Measurements from ENCODE around the gene CDH8.

CDH8 gene

GRCh38 chr16:62058412-62058811, 22.2 kb upstream of the CDH8 start:
- H3K4me2 ChIP-seq (ENCODE audit: insufficient read depth, low read length, poor library complexity, severe bottlenecking) = no peak overlapping the region
- WGBS, 2 donors (ENCODE audit: extremely low coverage in 2 of 2, insufficient read length in 2 of 2, insufficient replicate concordance in 1 of 2) = no CpG with 5 or more reads among the region's 8 CpGs

DNA sequence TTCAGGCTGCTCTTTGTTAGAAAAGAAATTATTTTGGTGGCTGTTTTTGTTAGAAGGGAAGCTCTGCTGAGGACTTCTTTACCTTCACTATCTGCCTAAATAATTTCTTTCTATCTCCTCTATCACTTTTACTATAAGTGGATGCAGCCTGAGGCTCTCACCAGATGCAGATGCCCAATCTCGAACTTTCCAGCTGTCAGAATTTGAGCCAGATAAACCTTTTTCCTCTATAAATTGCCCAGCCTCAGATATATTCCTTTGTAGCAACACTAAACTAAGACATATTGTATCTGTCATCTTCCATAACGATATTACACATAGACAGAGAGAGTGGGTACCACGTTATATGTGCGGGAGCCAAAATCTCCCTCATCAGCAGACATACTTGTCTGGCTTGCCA, 15.7 kb upstream of the CDH8 start:
- Histone ChIP-seq H2BK5ac (ENCODE audit: low read length) (no peak overlapping the region), H2AFZ (ENCODE audit: low read length) (no peak overlapping the region), H3K4me3 (ENCODE audit: low read length in 2 of 2) (no peak overlapping the region), H3K9ac (ENCODE audit: low read depth, low read length, poor library complexity) (no peak overlapping the region), H3K9me3 (replicated peaks in 1 of 2; ENCODE audit: control insufficient read depth in 2 of 2, insufficient read depth in 1 of 2, low read depth in 1 of 2, low read length in 2 of 2) (no peaks in the 10 kb centered on the region), H3K23ac (ENCODE audit: low read depth, low read length, poor library complexity) (no peak overlapping the region), H3K27me3 (ENCODE audit: control insufficient read depth in 3 of 3, insufficient read depth in 3 of 3, low read depth in 1 of 3, low read length in 3 of 3) (no peaks in the 10 kb centered on the region), H2AK5ac (ENCODE audit: low read depth, low read length) (no peak overlapping the region), H3K4me1 (ENCODE audit: control insufficient read depth in 2 of 2, insufficient read depth in 1 of 2, low read depth in 1 of 2, low read length in 2 of 2) (peaks cover 0 to 5% of the 10 kb centered on the region in 2 donors), H3K36me3 (replicated peaks in 1 of 2; ENCODE audit: control insufficient read depth in 2 of 2, insufficient read depth in 2 of 2, low read length in 2 of 2) (no peaks in the 10 kb centered on the region), H4K91ac (ENCODE audit: low read depth, low read length, poor library complexity) (no peak overlapping the region), H4K8ac (ENCODE audit: low read depth, low read length) (no peak overlapping the region), H3K18ac (ENCODE audit: low read length) (no peak overlapping the region), H2BK15ac (ENCODE audit: low read length) (no peak overlapping the region), H3K79me1 (ENCODE audit: low read depth, low read length) (no peaks in the 10 kb centered on the region), H3K4me2 (ENCODE audit: insufficient read depth, low read length, poor library complexity, severe bottlenecking) (no peak overlapping the region), H2BK120ac (ENCODE audit: low read depth, low read length) (no peak overlapping the region), H3K14ac (ENCODE audit: low read length) (no peak overlapping the region), H3K4ac (ENCODE audit: low read length) (no peak overlapping the region), H3K27ac (replicated peaks; ENCODE audit: low read length) (no peak overlapping the region), H2BK12ac (ENCODE audit: low read length) (no peak overlapping the region)
- WGBS, 2 donors (ENCODE audit: extremely low coverage in 2 of 2, insufficient read length in 2 of 2, insufficient replicate concordance in 1 of 2) = no CpG with 5 or more reads among the region's 4 CpGs
- DNase-seq (ENCODE audit: low spot score) = no peak

More at GRCh38 chr16:62058412-62058811, 22.2 kb upstream of the CDH8 start:
- H2BK120ac ChIP-seq (ENCODE audit: low read depth, low read length) = no peak overlapping the region
- H2BK12ac ChIP-seq (ENCODE audit: low read length) = no peak overlapping the region
- H2AK5ac ChIP-seq (ENCODE audit: low read depth, low read length) = no peak overlapping the region
- H2AFZ ChIP-seq (ENCODE audit: low read length) = no peak overlapping the region
- no peaks in the 10 kb centered on the region for H3K27me3 ChIP-seq (ENCODE audit: control insufficient read depth in 3 of 3, insufficient read depth in 3 of 3, low read depth in 1 of 3, low read length in 3 of 3)
- no peak overlapping the region for H3K23ac ChIP-seq (ENCODE audit: low read depth, low read length, poor library complexity)
- no peak overlapping the region for H3K14ac ChIP-seq (ENCODE audit: low read length)
- H3K9me3 ChIP-seq (replicated peaks in 1 of 2; ENCODE audit: control insufficient read depth in 2 of 2, insufficient read depth in 1 of 2, low read depth in 1 of 2, low read length in 2 of 2) = no peaks in the 10 kb centered on the region
- H4K8ac ChIP-seq (ENCODE audit: low read depth, low read length) = no peak overlapping the region
- no peak overlapping the region for H3K18ac ChIP-seq (ENCODE audit: low read length)
- no peak overlapping the region for H2BK15ac ChIP-seq (ENCODE audit: low read length)
- H3K27ac ChIP-seq (replicated peaks; ENCODE audit: low read length) = no peak overlapping the region
- no peak overlapping the region for H3K4me3 ChIP-seq (ENCODE audit: low read length in 2 of 2)
- H2BK5ac ChIP-seq (ENCODE audit: low read length) = no peak overlapping the region
- peaks cover 0 to 3% of the 10 kb centered on the region in 2 donors for H3K4me1 ChIP-seq (ENCODE audit: control insufficient read depth in 2 of 2, insufficient read depth in 1 of 2, low read depth in 1 of 2, low read length in 2 of 2)
- no peak overlapping the region for H4K91ac ChIP-seq (ENCODE audit: low read depth, low read length, poor library complexity)
- H3K79me1 ChIP-seq (ENCODE audit: low read depth, low read length) = no peaks in the 10 kb centered on the region
- no peaks in the 10 kb centered on the region for H3K36me3 ChIP-seq (replicated peaks in 1 of 2; ENCODE audit: control insufficient read depth in 2 of 2, insufficient read depth in 2 of 2, low read length in 2 of 2)
- DNase-seq (ENCODE audit: low spot score) = no peak
- no peak overlapping the region for H3K4ac ChIP-seq (ENCODE audit: low read length)
- H3K9ac ChIP-seq (ENCODE audit: low read depth, low read length, poor library complexity) = no peak overlapping the region

DNA sequence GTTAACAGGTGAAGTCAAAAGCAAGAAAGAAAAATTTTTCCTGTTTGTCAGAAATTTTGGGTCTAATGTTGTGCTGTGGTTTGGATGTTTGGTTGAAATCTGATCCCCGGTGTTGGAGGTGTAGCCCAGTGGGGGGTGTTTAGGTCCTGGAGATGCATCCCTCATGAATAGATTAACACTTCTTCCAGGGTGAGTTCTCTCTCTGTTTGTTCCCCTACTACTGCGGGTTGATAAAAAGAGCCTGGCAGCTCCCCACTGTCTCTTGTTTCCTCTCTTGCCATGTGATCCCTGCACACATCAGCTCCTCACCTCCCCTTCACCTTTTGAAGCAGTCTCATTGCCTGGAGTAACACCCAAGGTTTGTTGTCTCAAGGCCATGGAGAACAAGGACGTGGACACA, 14.6 kb upstream of the CDH8 start:
- no peaks in the 10 kb centered on the region for H3K36me3 ChIP-seq (replicated peaks in 1 of 2; ENCODE audit: control insufficient read depth in 2 of 2, insufficient read depth in 2 of 2, low read length in 2 of 2)
- H3K23ac ChIP-seq (ENCODE audit: low read depth, low read length, poor library complexity) = no peak overlapping the region
- no peak overlapping the region for H3K18ac ChIP-seq (ENCODE audit: low read length)
- H3K27ac ChIP-seq (replicated peaks; ENCODE audit: low read length) = no peak overlapping the region
- H3K9ac ChIP-seq (ENCODE audit: low read depth, low read length, poor library complexity) = no peak overlapping the region
- H3K9me3 ChIP-seq (replicated peaks in 1 of 2; ENCODE audit: control insufficient read depth in 2 of 2, insufficient read depth in 1 of 2, low read depth in 1 of 2, low read length in 2 of 2) = no peaks in the 10 kb centered on the region
- H2AK5ac ChIP-seq (ENCODE audit: low read depth, low read length) = no peak overlapping the region
- H3K4me1 ChIP-seq (ENCODE audit: control insufficient read depth in 2 of 2, insufficient read depth in 1 of 2, low read depth in 1 of 2, low read length in 2 of 2) = peaks cover 0 to 5% of the 10 kb centered on the region in 2 donors
- H4K8ac ChIP-seq (ENCODE audit: low read depth, low read length) = no peak overlapping the region
- H3K14ac ChIP-seq (ENCODE audit: low read length) = no peak overlapping the region
- no peaks in the 10 kb centered on the region for H3K79me1 ChIP-seq (ENCODE audit: low read depth, low read length)
- H2BK12ac ChIP-seq (ENCODE audit: low read length) = no peak overlapping the region
- no peak overlapping the region for H2BK15ac ChIP-seq (ENCODE audit: low read length)
- H3K27me3 ChIP-seq (ENCODE audit: control insufficient read depth in 3 of 3, insufficient read depth in 3 of 3, low read depth in 1 of 3, low read length in 3 of 3) = no peaks in the 10 kb centered on the region
- H3K4me3 ChIP-seq (ENCODE audit: low read length in 2 of 2) = no peak overlapping the region
- no peak for DNase-seq (ENCODE audit: low spot score)
- no peak overlapping the region for H3K4me2 ChIP-seq (ENCODE audit: insufficient read depth, low read length, poor library complexity, severe bottlenecking)
- no peak overlapping the region for H2AFZ ChIP-seq (ENCODE audit: low read length)
- no peak overlapping the region for H4K91ac ChIP-seq (ENCODE audit: low read depth, low read length, poor library complexity)
- H3K4ac ChIP-seq (ENCODE audit: low read length) = no peak overlapping the region
- no CpG with 5 or more reads among the region's 3 CpGs for WGBS, 2 donors (ENCODE audit: extremely low coverage in 2 of 2, insufficient read length in 2 of 2, insufficient replicate concordance in 1 of 2)
- no peak overlapping the region for H2BK120ac ChIP-seq (ENCODE audit: low read depth, low read length)
- no peak overlapping the region for H2BK5ac ChIP-seq (ENCODE audit: low read length)

DNA sequence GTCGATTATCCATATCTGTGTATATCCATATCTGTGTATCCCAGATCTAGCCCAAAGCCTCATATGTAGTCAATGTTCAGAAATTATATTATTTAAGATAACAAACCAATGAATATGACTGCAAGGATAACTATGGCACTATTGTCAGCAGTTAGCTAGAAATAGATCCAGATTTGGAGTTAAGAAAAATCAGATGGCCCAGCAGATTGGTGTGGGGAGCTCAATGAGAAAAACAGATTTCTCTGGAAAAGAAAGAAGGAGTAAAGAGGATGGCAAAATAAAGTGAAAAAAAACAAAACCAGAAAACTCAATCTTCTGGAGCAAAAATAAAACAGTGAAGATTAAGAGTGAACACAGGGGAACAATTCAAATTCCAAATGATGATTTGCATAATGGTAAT, 10.6 kb upstream of the CDH8 start:
- H3K4me1 ChIP-seq (ENCODE audit: control insufficient read depth in 2 of 2, insufficient read depth in 1 of 2, low read depth in 1 of 2, low read length in 2 of 2) = peaks cover 0 to 2% of the 10 kb centered on the region in 2 donors
- H3K36me3 ChIP-seq (replicated peaks in 1 of 2; ENCODE audit: control insufficient read depth in 2 of 2, insufficient read depth in 2 of 2, low read length in 2 of 2) = no peaks in the 10 kb centered on the region
- H3K14ac ChIP-seq (ENCODE audit: low read length) = no peak overlapping the region
- H3K9me3 ChIP-seq (replicated peaks in 1 of 2; ENCODE audit: control insufficient read depth in 2 of 2, insufficient read depth in 1 of 2, low read depth in 1 of 2, low read length in 2 of 2) = no peaks in the 10 kb centered on the region
- H4K91ac ChIP-seq (ENCODE audit: low read depth, low read length, poor library complexity) = no peak overlapping the region
- no peak overlapping the region for H3K4me2 ChIP-seq (ENCODE audit: insufficient read depth, low read length, poor library complexity, severe bottlenecking)
- H2BK120ac ChIP-seq (ENCODE audit: low read depth, low read length) = no peak overlapping the region
- no peaks in the 10 kb centered on the region for H3K27me3 ChIP-seq (ENCODE audit: control insufficient read depth in 3 of 3, insufficient read depth in 3 of 3, low read depth in 1 of 3, low read length in 3 of 3)
- no peak overlapping the region for H3K23ac ChIP-seq (ENCODE audit: low read depth, low read length, poor library complexity)
- WGBS, 2 donors (ENCODE audit: extremely low coverage in 2 of 2, insufficient read length in 2 of 2, insufficient replicate concordance in 1 of 2) = no CpG with 5 or more reads among the region's 1 CpG
- no peak overlapping the region for H3K4me3 ChIP-seq (ENCODE audit: low read length in 2 of 2)
- H3K18ac ChIP-seq (ENCODE audit: low read length) = no peak overlapping the region
- no peak overlapping the region for H2BK15ac ChIP-seq (ENCODE audit: low read length)
- no peak overlapping the region for H2BK5ac ChIP-seq (ENCODE audit: low read length)
- H2BK12ac ChIP-seq (ENCODE audit: low read length) = no peak overlapping the region
- H3K27ac ChIP-seq (replicated peaks; ENCODE audit: low read length) = no peak overlapping the region
- no peak for DNase-seq (ENCODE audit: low spot score)
- H3K79me1 ChIP-seq (ENCODE audit: low read depth, low read length) = no peaks in the 10 kb centered on the region
- H2AFZ ChIP-seq (ENCODE audit: low read length) = no peak overlapping the region
- no peak overlapping the region for H2AK5ac ChIP-seq (ENCODE audit: low read depth, low read length)
- H3K9ac ChIP-seq (ENCODE audit: low read depth, low read length, poor library complexity) = no peak overlapping the region
- no peak overlapping the region for H4K8ac ChIP-seq (ENCODE audit: low read depth, low read length)
- H3K4ac ChIP-seq (ENCODE audit: low read length) = no peak overlapping the region
